Loucy (cell line): Measurements from ENCODE around the gene ZFP42.

ENCODE experiments used
- CTCF ChIP-seq: fragments of 200-600 bp; sonication (generic); conservative IDR thresholded peaks from 2 replicates; pipeline ENCODE4 v1.5.1; 2014; ENCODE audit warnings: mild to moderate bottlenecking, antibody characterized with exemption, low read length
- EZH2phosphoT487 ChIP-seq: fragments of 200-600 bp; IDR thresholded peaks from 2 replicates; pipeline ENCODE4 v1.6.1; 2018; ENCODE audit warnings: antibody characterized with exemption, mild to moderate bottlenecking, moderate library complexity, borderline replicate concordance

- no peak for TF ChIP-seq CTCF
- no peak for TF ChIP-seq EZH2phosphoT487
Measured at GRCh38 chr4:188021548-188022249, 26.1 kb downstream of the ZFP42 start.
